CD4-positive, CD25-positive, alpha-beta regulatory T cell (primary cell): ENCODE results near the gene P3H2. TPM values are rescaled to one million over a fixed set of nuclear protein-coding genes. Genes with fewer than 3 reads are reported as not detected.

ENCODE experiments used
- ATAC-seq, 2 donors: fragments of 150-1000 bp; cut with Tn5 transposase; one replicate each; pipeline ENCODE4 v1.10.0; 2021; ENCODE audit warnings: low read depth in 2 of 2, moderate number of reproducible peaks in 2 of 2, moderate library complexity in 1 of 2
- DNase-seq, 3 donors: peaks; one replicate each; pipeline versions ENCODE4 v3.0.0 to v3.0.0-alpha.2; 2012 to 2022; ENCODE audit warnings: mixed read lengths in 1 of 3
- H3K27ac ChIP-seq: one replicate; pipeline ENCODE4 v1.7.0; 2013; ENCODE audit warnings: mild to moderate bottlenecking, low read length; ENCODE audit not compliant: insufficient read depth, poor library complexity, severe bottlenecking
- H3K27me3 ChIP-seq: one replicate; pipeline ENCODE4 v1.7.0; 2013; ENCODE audit warnings: low read length; ENCODE audit not compliant: control insufficient read depth, insufficient read depth
- H3K36me3 ChIP-seq: one replicate; pipeline ENCODE4 v1.7.0; 2013; ENCODE audit warnings: mild to moderate bottlenecking, low read length, moderate library complexity; ENCODE audit not compliant: control insufficient read depth, insufficient read depth
- H3K4me1 ChIP-seq: 2 replicates; pipeline ENCODE4 v1.7.0; 2013; ENCODE audit warnings: mild to moderate bottlenecking, low read length; ENCODE audit not compliant: insufficient read depth, control insufficient read depth, poor library complexity, severe bottlenecking
- H3K4me3 ChIP-seq: one replicate; pipeline ENCODE4 v1.7.0; 2013; ENCODE audit warnings: low read depth, mild to moderate bottlenecking, low read length, moderate library complexity
- H3K9me3 ChIP-seq, 2 experiments: 1 replicate in 1 of 2; 2 replicates in 1 of 2; pipeline ENCODE4 v1.7.0; 2013; ENCODE audit warnings: low read length in 2 of 2, mild to moderate bottlenecking in 1 of 2, moderate library complexity in 1 of 2; ENCODE audit not compliant: control insufficient read depth in 2 of 2
- H3K27ac Mint-ChIP-seq, 3 donors: one replicate each; pipeline ENCODE4 v1.8.0; 2020 to 2022; ENCODE audit warnings: mild to moderate bottlenecking in 3 of 3, mixed read lengths in 3 of 3, moderate library complexity in 2 of 3
- H3K27me3 Mint-ChIP-seq: one replicate; pipeline ENCODE4 v1.8.0; 2022; ENCODE audit warnings: mild to moderate bottlenecking, mixed read lengths
- H3K36me3 Mint-ChIP-seq: one replicate; pipeline ENCODE4 v1.8.0; 2020; ENCODE audit warnings: mixed read lengths
- H3K4me1 Mint-ChIP-seq, 4 donors: one replicate each; pipeline ENCODE4 v1.8.0; 2020 to 2022; ENCODE audit warnings: mixed read lengths in 4 of 4, mild to moderate bottlenecking in 1 of 4
- H3K4me3 Mint-ChIP-seq, 4 donors: one replicate each; pipeline ENCODE4 v1.8.0; 2020 to 2022; ENCODE audit warnings: mild to moderate bottlenecking in 4 of 4, mixed read lengths in 4 of 4, moderate library complexity in 3 of 4
- H3K9me3 Mint-ChIP-seq, 7 donors: one replicate each; pipeline ENCODE4 v1.8.0; 2020 to 2022; ENCODE audit warnings: mixed read lengths in 7 of 7, mild to moderate bottlenecking in 3 of 7, moderate library complexity in 2 of 7
- polyA plus RNA-seq, 4 donors: library from polyadenylated mRNA; unstranded; fragments of 300-500 nt; fragmentation: Illumina TruSeq; gene quantifications; one replicate each; pipeline ENCODE4 v1.2.3, GENCODE V29; 2021
- total RNA-seq: library from RNA; stranded (reverse); gene quantifications from one replicate; pipeline ENCODE4 v1.2.3, GENCODE V29; 2022

Gene P3H2
- total and polyA plus RNA-seq, 5 donors from 2014 or later = not detected

GRCh38 chr3:189927975-189928895, 192.5 kb downstream of the P3H2 start:
- H3K27ac ChIP-seq = no peak overlapping the region
- H3K4me3 ChIP-seq = no peak overlapping the region
- no peak overlapping the region for H3K4me3 Mint-ChIP-seq
- H3K27me3 Mint-ChIP-seq = peaks cover 14% of the 10 kb centered on the region
- no peaks in the 10 kb centered on the region for H3K9me3 ChIP-seq
- H3K4me1 Mint-ChIP-seq = no peaks in the 10 kb centered on the region
- H3K27ac Mint-ChIP-seq = no peak overlapping the region
- H3K4me1 ChIP-seq = no peaks in the 10 kb centered on the region
- H3K36me3 ChIP-seq = no peaks in the 10 kb centered on the region
- H3K27me3 ChIP-seq = no peaks in the 10 kb centered on the region
- ATAC-seq = no peak
- DNase-seq = no peak
- no peaks in the 10 kb centered on the region for H3K36me3 Mint-ChIP-seq
- H3K9me3 Mint-ChIP-seq = peaks cover 0 to 1% (median 0%) of the 10 kb centered on the region in 7 donors

GRCh38 chr3:189921770-189922169, 198.9 kb downstream of the P3H2 start:
- Mint-ChIP-seq H3K27ac (no peak overlapping the region), H3K36me3 (no peaks in the 10 kb centered on the region), H3K27me3 (peaks cover 19% of the 10 kb centered on the region), H3K9me3 (peaks cover 0 to 2% (median 0%) of the 10 kb centered on the region in 7 donors), H3K4me1 (peaks cover 0 to 4% (median 0%) of the 10 kb centered on the region in 4 donors), H3K4me3 (no peak overlapping the region)
- H3K9me3 ChIP-seq = no peaks in the 10 kb centered on the region
- DNase-seq (no peak), ATAC-seq (no peak)
- H3K36me3 ChIP-seq = no peaks in the 10 kb centered on the region
- H3K4me1 ChIP-seq = no peaks in the 10 kb centered on the region
- H3K27me3 ChIP-seq = no peaks in the 10 kb centered on the region
- no peak overlapping the region for H3K4me3 ChIP-seq
- no peak overlapping the region for H3K27ac ChIP-seq

- H3K36me3 ChIP-seq = no peaks in the 10 kb centered on the region
- Mint-ChIP-seq H3K9me3 (peaks cover 0 to 6% (median 0%) of the 10 kb centered on the region in 7 donors), H3K4me1 (no peaks in the 10 kb centered on the region), H3K27me3 (peaks cover 26% of the 10 kb centered on the region), H3K36me3 (no peaks in the 10 kb centered on the region), H3K4me3 (no peak overlapping the region), H3K27ac (no peak overlapping the region)
- peaks cover 6% of the 10 kb centered on the region for H3K27me3 ChIP-seq
- H3K27ac ChIP-seq = no peak overlapping the region
- DNase-seq = no peak
- H3K9me3 ChIP-seq = no peaks in the 10 kb centered on the region
- no peak for ATAC-seq
- H3K4me3 ChIP-seq = no peak overlapping the region
- H3K4me1 ChIP-seq = no peaks in the 10 kb centered on the region
Measured at GRCh38 chr3:189914799-189915198, 205.9 kb downstream of the P3H2 start.

- no peak for ATAC-seq
- H3K4me3 ChIP-seq = no peak overlapping the region
- H3K36me3 Mint-ChIP-seq = no peaks in the 10 kb centered on the region
- no peak overlapping the region for H3K27ac Mint-ChIP-seq
- H3K9me3 ChIP-seq = no peaks in the 10 kb centered on the region
- H3K27me3 ChIP-seq = peaks cover 10% of the 10 kb centered on the region
- no peaks in the 10 kb centered on the region for H3K36me3 ChIP-seq
- H3K4me1 Mint-ChIP-seq = no peaks in the 10 kb centered on the region
- no peak overlapping the region for H3K27ac ChIP-seq
- no peak overlapping the region for H3K4me3 Mint-ChIP-seq
- peaks cover 0 to 6% (median 0%) of the 10 kb centered on the region in 7 donors for H3K9me3 Mint-ChIP-seq
- no peak for DNase-seq
- no peaks in the 10 kb centered on the region for H3K4me1 ChIP-seq
- H3K27me3 Mint-ChIP-seq = peaks cover 29% of the 10 kb centered on the region
Measured at GRCh38 chr3:189911001-189911400, 209.7 kb downstream of the P3H2 start.

GRCh38 chr3:189909573-189909972, 211.1 kb downstream of the P3H2 start:
- no peak for DNase-seq
- H3K36me3 ChIP-seq = no peaks in the 10 kb centered on the region
- H3K4me1 Mint-ChIP-seq = no peaks in the 10 kb centered on the region
- no peak overlapping the region for H3K27ac Mint-ChIP-seq
- H3K36me3 Mint-ChIP-seq = no peaks in the 10 kb centered on the region
- ATAC-seq = no peak
- peaks cover 7% of the 10 kb centered on the region for H3K27me3 ChIP-seq
- H3K27me3 Mint-ChIP-seq = peaks cover 22% of the 10 kb centered on the region
- H3K4me3 Mint-ChIP-seq = no peak overlapping the region
- H3K4me3 ChIP-seq = no peak overlapping the region
- H3K27ac ChIP-seq = no peak overlapping the region
- no peaks in the 10 kb centered on the region for H3K4me1 ChIP-seq
- H3K9me3 ChIP-seq = no peaks in the 10 kb centered on the region
- H3K9me3 Mint-ChIP-seq = peaks cover 0 to 4% (median 0%) of the 10 kb centered on the region in 7 donors

- H3K9me3 ChIP-seq = no peaks in the 10 kb centered on the region
- no peak for ATAC-seq
- Mint-ChIP-seq H3K27ac (no peak overlapping the region), H3K4me3 (no peak overlapping the region), H3K36me3 (no peaks in the 10 kb centered on the region), H3K27me3 (peaks cover 22% of the 10 kb centered on the region), H3K9me3 (peaks cover 0 to 4% (median 0%) of the 10 kb centered on the region in 7 donors), H3K4me1 (no peaks in the 10 kb centered on the region)
- no peaks in the 10 kb centered on the region for H3K36me3 ChIP-seq
- no peak overlapping the region for H3K4me3 ChIP-seq
- H3K27me3 ChIP-seq = peaks cover 6% of the 10 kb centered on the region
- H3K27ac ChIP-seq = no peak overlapping the region
- no peaks in the 10 kb centered on the region for H3K4me1 ChIP-seq
- no peak for DNase-seq
Measured at GRCh38 chr3:189909139-189909538, 211.6 kb downstream of the P3H2 start.

- DNase-seq = no peak
- ATAC-seq = no peak
- H3K27ac ChIP-seq = no peak overlapping the region
- no peak overlapping the region for H3K4me3 ChIP-seq
- H3K36me3 ChIP-seq = no peaks in the 10 kb centered on the region
- H3K4me1 Mint-ChIP-seq = no peaks in the 10 kb centered on the region
- no peak overlapping the region for H3K27ac Mint-ChIP-seq
- peaks cover 6% of the 10 kb centered on the region for H3K27me3 ChIP-seq
- peaks cover 0 to 3% (median 0%) of the 10 kb centered on the region in 7 donors for H3K9me3 Mint-ChIP-seq
- no peaks in the 10 kb centered on the region for H3K4me1 ChIP-seq
- no peak overlapping the region for H3K4me3 Mint-ChIP-seq
- no peaks in the 10 kb centered on the region for H3K9me3 ChIP-seq
- H3K36me3 Mint-ChIP-seq = no peaks in the 10 kb centered on the region
- peaks cover 22% of the 10 kb centered on the region for H3K27me3 Mint-ChIP-seq
Measured at GRCh38 chr3:189908646-189909045, 212.1 kb downstream of the P3H2 start.

- H3K9me3 ChIP-seq = no peaks in the 10 kb centered on the region
- no peaks in the 10 kb centered on the region for H3K4me1 ChIP-seq
- no peaks in the 10 kb centered on the region for H3K36me3 ChIP-seq
- Mint-ChIP-seq H3K27me3 (peaks cover 22% of the 10 kb centered on the region), H3K27ac (no peak overlapping the region), H3K4me1 (no peaks in the 10 kb centered on the region), H3K36me3 (no peaks in the 10 kb centered on the region), H3K9me3 (peaks cover 0 to 3% (median 0%) of the 10 kb centered on the region in 7 donors), H3K4me3 (no peak overlapping the region)
- H3K27ac ChIP-seq = no peak overlapping the region
- H3K4me3 ChIP-seq = no peak overlapping the region
- no peak for DNase-seq
- ATAC-seq = no peak
- peaks cover 6% of the 10 kb centered on the region for H3K27me3 ChIP-seq
Measured at GRCh38 chr3:189907803-189908202, 212.9 kb downstream of the P3H2 start.
